ENCODE measurements around the gene PACRG. TPM values are rescaled to one million over a fixed set of nuclear protein-coding genes. Genes with fewer than 3 reads are reported as not detected.

The PACRG gene
- total RNA-seq, 2 donors from 2014 or later = 1.7 TPM; not detected in 1

GRCh38 chr6:163226181-163226835 is 498.5 kb downstream of the PACRG start:
- Histone ChIP-seq H3K9me3 (no peaks in the 10 kb centered on the region), H3K27me3 (no peaks in the 10 kb centered on the region), H3K4me1 (no peaks in the 10 kb centered on the region), H3K4me3 (no peak overlapping the region), H3K36me3 (no peaks in the 10 kb centered on the region), H3K27ac (no peak overlapping the region), H3K9ac (ENCODE audit: low read depth in 2 of 2, low read length in 2 of 2) (no peak overlapping the region)
- intact Hi-C loops (cut with DNase I) = no loop called here
- TF ChIP-seq CTCF (IDR thresholded peaks at IDR 0.05) = no peak
- no peak for DNase-seq

- H3K9ac ChIP-seq (ENCODE audit: low read depth in 2 of 2, low read length in 2 of 2) = no peak overlapping the region
- no peaks in the 10 kb centered on the region for H3K9me3 ChIP-seq
- H3K27ac ChIP-seq = no peak overlapping the region
- H3K4me1 ChIP-seq = no peaks in the 10 kb centered on the region
- H3K4me3 ChIP-seq = no peak overlapping the region
- no peaks in the 10 kb centered on the region for H3K36me3 ChIP-seq
- DNase-seq = no peak
- no peaks in the 10 kb centered on the region for H3K27me3 ChIP-seq
- no peak for TF ChIP-seq CTCF (IDR thresholded peaks at IDR 0.05)
- intact Hi-C loops (cut with DNase I) = no loop called here
Measured at GRCh38 chr6:163226836-163227485, 499.2 kb downstream of the PACRG start.

GRCh38 chr6:163228041-163228440 is 500.3 kb downstream of the PACRG start:
- H3K27me3 ChIP-seq = no peaks in the 10 kb centered on the region
- H3K9ac ChIP-seq (ENCODE audit: low read depth in 2 of 2, low read length in 2 of 2) = no peak overlapping the region
- no peak overlapping the region for H3K4me3 ChIP-seq
- no peak overlapping the region for H3K27ac ChIP-seq
- H3K36me3 ChIP-seq = no peaks in the 10 kb centered on the region
- H3K9me3 ChIP-seq = no peaks in the 10 kb centered on the region
- H3K4me1 ChIP-seq = no peaks in the 10 kb centered on the region
- TF ChIP-seq CTCF (IDR thresholded peaks at IDR 0.05) = no peak
- no peak for DNase-seq
- intact Hi-C loops (cut with DNase I) = no loop called here

- H3K27me3 ChIP-seq = no peaks in the 10 kb centered on the region
- no peak for DNase-seq
- no peak overlapping the region for H3K9ac ChIP-seq (ENCODE audit: low read depth in 2 of 2, low read length in 2 of 2)
- no peak for TF ChIP-seq CTCF (IDR thresholded peaks at IDR 0.05)
- no peak overlapping the region for H3K4me3 ChIP-seq
- no peaks in the 10 kb centered on the region for H3K36me3 ChIP-seq
- H3K9me3 ChIP-seq = no peaks in the 10 kb centered on the region
- no peaks in the 10 kb centered on the region for H3K4me1 ChIP-seq
- no peak overlapping the region for H3K27ac ChIP-seq
- intact Hi-C loops (cut with DNase I) = no loop called here
Measured at GRCh38 chr6:163229050-163229449, 501.3 kb downstream of the PACRG start.

GRCh38 chr6:163230901-163231300 is 503.1 kb downstream of the PACRG start:
- intact Hi-C loops (cut with DNase I) = no loop called here
- Histone ChIP-seq H3K27me3 (no peaks in the 10 kb centered on the region), H3K4me3 (no peak overlapping the region), H3K27ac (no peak overlapping the region), H3K4me1 (no peaks in the 10 kb centered on the region), H3K36me3 (no peaks in the 10 kb centered on the region), H3K9me3 (no peaks in the 10 kb centered on the region), H3K9ac (ENCODE audit: low read depth in 2 of 2, low read length in 2 of 2) (no peak overlapping the region)
- DNase-seq = no peak
- TF ChIP-seq CTCF (IDR thresholded peaks at IDR 0.05) = no peak
